ENCODE measurements around the gene GUCY1B1.
"Not testable (repeated sequence)": the region's sequence is repeated elsewhere in the genome, so short reads cannot be mapped to it uniquely, and the experiment has no call there.

The GUCY1B1 gene

DNA sequence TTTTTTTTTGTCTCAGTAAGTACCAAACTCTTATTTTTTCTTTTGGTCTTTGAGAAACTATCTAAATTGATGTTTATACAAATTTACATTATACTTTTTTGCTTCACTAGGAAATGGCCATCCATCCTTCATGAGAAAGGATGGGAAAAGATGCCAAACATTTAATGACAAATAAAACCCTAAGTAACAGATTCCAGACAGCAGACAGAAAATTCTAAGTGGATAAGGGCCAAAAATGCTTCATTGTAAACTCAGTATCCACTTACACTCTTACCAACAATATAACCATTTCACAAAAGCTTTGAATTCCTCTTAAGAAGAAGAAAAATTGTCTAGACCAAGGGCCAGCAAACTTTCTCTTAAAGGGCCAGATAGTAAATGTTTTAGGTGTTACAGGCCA lies 3.5 kb downstream of the GUCY1B1 start:
- no peak for DNase-seq

DNA sequence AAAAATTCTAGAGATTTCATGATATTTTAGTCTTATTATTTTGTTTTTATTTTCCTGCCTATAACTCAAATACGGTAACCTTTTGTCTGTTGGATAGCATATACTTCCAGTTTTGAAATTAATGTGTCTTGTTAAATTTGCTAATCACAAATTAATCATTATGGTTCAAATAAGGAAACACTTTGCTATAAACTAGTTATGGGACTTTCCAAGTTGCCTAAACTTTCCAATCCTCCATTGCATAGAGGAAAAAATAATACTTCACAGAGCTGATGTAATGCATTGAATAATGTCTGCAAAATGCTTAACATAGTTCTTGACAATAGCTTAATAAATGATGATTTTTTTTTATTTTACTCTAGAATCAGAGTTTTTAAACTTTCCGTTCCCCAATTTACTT lies 4.7 kb downstream of the GUCY1B1 start:
- no peak for DNase-seq

DNA sequence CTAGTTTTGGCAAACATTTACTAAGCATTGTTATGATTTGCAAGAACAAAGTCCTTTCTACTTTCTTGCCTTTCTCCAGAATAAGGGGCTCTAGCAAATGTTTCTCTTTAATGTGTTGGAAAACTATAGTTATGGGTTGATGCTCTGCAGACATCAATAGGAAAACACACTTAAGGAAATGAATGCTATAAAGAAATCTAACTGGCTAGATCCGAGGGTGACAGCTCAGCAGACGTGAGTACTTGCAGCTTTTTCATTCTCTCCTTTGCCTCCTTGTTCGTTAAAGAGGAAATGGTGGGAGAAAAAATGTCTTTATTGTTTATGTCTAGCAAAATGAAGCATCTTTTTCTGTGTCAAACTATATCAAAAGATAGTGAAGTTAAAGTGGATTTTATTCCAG lies 6.3 kb downstream of the GUCY1B1 start:
- DNase-seq = no peak

DNA sequence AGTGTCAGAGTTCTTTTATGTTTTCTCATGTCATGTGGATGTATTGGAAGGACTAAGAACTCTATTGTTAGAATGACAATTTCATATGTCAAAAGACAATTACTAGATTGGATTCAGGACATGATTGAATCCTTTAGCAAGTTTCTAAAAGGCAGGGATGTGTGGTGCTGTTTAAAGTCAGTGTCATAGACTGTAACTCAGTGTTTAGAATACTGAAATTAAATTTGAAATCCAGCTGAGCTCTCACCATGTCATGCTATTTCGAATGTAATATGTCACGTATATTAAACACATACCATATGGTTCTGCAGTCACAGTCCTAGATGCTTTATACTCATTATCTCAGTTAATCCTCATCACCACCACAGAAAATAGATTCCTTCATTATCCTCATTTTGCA lies 7.8 kb downstream of the GUCY1B1 start:
- DNase-seq = no peak

DNA sequence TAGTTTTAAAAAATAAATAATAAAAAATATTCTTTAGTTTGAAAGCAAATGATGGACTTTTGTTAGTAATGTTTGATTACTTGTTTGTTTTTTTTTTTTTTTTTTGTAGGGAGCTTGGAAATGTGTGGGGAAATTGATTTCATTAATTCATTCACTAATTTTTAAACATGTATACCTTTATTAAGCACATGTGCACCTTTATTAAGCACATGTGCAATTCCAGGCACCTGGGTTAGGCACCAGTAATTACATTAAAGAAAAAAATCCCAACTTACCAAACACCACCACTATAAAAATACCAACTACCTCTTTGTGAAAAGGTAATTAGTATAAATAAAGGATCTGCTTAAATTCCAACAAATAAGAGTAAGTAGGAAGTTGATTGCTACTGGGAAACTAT lies 9.5 kb downstream of the GUCY1B1 start:
- no peak for DNase-seq

DNA sequence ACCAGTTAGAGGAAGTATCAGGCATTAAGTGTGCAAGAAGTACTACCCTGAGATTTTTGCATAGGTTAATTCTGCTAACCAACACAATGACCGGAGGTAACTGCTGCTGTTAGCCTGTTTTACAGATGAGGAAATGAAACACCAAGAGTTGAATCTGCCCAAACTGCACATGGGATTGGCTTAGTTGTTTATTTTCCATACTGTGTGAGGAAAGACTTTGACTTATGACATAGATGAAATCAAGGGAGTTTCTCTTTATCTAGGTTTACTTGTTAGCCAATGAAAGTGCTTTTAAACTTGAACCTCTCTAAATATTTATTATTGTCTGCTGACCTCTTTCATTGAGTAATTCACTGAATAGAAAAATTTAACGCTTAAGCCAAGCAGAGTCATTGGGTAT lies 10.3 kb downstream of the GUCY1B1 start:
- no peak for DNase-seq

DNA sequence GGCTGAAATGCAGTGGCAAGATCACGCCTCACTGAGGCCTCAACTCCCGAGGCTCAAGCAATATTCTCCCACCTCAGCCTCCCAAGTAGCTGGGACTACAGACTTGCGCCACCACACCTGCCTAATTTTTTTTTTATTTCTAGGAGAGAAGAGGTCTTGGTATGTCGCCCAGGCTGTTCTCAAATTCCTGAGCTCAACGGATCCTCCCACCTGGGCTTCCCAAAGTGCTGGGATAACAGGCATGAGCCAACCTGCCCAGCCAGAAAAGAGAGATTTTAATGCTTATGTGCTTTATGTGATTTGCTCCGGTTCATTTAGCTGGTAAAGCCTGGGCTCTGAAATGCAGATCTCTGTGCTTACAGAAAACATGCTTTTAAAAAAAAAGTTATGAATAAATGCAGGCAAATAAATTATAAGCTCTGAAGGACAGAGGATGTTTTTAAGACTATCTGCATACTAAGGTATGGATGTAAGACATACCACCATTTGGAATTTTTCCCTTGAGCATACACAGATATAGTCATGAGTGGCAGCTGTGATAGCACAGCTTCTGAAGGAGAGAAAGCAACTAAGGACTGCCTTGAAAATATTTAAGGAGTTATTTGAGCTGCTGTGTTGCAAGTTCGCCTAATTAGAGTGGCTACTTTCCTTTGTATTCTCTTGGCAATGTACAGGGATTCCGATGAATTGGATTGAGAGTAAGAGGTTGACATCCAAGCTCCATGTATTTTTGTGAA lies 13.8 kb downstream of the GUCY1B1 start:
- no peak for DNase-seq

DNA sequence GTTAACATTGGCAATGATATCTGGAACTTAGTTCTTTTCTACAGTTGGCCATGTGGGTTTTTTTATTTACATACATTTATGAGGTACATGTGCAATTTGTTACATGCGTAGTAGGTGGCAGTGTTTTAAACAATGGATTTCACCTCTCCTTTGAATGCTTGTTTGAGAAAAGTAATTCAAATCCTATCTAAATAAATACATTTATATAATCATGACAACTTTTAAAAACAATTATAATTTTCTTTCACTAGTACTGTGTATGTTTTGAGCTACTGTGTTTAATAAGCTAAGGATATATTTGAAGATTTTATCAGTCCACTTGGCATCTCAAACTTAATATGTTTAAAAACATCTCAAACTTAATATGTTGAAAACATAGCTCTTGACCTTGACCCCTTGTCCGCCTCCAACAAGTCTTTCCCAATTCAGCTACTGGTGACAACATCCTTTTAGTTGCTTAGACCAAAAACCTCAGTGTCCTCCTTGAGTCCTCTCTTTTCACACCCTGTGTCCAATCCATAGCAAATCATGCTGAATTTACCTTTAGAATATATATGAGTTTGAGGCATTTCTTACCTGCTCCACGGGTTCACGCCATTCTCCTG lies 14.5 kb downstream of the GUCY1B1 start:
- DNase-seq = no peak

DNA sequence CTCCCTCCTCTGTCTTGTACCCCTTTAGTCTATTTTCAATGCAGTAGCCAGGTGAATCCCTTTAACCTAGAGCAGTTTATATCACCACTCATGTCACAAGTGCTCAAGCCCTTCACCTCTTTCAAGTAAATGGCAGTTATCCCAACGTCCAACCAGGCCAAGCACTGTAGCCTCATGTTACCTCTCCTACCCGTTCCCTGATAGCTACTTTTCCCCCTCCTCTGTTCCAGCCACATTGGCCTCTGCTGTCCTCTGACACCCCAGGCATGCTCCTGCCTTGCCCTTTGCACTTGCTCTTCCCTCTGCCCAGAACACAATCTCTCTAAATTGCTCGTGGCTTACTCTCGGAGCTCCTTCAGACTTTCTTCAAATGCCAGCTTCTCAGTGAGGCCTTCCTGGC lies 15.2 kb downstream of the GUCY1B1 start:
- no peak for DNase-seq

DNA sequence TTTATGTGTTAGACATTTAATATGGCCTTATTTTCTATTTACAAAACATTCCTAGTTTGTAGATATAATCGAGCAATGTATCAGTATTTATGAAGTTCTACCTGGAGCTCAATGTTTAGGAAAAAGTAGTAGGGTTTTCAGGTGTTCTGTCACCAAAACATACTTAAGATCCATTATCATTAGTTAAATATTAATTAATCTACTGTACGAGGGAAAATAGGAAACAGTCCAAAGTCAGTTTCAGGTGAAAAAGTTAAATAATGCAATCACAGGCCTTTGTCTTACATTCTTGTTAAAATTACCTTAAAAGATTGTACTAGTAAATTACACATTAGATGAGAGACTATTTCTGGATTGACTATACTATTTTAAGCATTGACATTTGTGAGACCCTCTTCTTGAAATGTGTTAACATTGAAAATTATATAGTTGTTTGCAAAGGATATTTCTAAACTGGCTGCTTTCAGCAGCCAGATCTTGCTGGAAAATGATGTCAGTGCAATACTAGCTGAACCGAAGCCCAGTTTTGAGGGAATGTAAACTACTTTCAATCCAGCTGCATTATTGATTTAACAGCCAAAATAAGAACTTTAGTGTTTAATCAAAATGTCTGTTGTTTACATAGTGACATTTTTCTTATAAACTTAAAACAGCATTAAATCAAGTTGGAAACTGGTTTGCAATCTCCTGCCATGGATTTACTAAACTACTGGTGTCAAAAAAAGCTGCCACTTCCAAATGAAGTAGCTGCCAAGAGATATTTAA lies 19.3 kb downstream of the GUCY1B1 start:
- DNase-seq = no peak

DNA sequence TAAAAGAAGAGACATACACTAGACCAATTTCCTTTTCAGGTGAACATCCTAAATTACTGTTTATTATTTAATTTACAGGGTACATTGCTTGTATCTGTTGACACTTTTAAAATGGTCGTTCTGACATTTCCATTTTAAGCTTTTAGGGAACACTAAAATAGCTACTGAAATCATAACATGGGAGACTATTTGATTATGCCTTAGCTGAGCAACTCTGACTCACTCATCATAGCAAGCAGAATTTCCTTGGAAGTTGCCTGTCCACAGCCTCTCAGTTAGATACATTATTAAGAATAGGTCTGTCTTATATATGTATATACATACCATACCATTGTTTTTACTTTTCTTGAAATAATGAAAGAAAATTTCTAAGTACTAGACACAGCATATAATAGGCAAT lies 22.0 kb downstream of the GUCY1B1 start:
- no peak for DNase-seq

DNA sequence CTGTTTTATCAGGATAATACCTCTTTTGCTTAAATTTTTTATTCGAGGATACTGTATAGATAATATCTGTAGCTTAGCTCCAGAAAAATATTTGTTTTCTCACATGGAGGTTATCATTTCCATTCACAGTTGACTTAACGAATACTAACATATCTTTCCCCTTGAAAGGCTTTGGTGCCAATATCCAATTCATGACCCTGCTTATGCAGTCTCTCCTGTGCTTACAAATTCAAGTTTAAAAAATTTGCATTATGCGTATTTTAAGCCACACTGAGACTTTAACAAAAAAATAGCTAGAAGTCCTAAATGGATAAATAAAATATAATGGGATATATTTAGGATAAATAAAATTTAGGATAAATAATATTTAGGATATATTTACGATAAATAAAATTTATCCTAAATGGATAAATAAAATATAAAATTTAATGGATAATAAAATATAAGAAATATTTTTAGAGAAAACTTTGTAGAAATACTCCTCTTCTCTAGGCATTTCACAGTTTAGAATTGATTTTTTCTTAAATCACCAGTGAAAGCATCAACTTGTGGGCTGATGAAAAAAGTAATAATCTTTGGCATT lies 22.5 kb downstream of the GUCY1B1 start:
- no peak for DNase-seq

DNA sequence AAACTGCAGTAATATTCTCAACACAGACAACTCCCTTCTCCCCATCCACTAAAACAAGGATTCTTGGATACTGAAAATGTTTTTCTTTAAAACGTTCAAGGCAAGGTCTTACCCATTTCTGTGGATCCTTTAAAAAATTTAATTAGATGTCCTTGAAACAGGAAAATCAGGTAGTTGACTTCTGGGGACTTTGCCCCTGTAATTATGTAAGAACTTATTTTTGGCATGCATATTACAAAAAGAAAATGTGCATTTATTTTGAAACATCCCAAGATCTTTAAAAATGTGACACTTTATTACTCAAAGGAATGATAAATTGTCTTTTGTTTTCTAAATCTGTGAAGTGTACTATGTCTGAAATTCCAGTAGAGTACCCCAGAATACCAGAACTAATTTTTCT lies 25.8 kb downstream of the GUCY1B1 start:
- DNase-seq = no peak

DNA sequence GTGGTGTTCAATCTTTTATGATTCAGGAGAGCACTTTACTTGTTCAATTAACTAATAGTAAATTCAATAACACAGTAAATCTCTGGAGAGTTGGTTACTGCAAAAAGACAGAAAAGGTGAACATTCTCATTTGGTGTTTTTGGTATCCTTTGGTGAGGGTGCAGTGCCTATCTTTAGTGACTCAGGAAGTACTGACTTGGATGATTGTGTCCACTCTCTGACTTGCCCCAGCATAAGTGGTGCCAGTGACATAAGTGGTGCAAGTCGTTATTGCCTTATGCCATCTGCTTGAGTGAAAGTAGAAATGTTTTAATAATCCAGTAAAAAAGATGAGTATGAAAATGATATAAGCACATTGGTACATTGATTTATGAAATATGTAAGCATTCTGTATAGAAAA lies 27.0 kb downstream of the GUCY1B1 start:
- no peak for DNase-seq

DNA sequence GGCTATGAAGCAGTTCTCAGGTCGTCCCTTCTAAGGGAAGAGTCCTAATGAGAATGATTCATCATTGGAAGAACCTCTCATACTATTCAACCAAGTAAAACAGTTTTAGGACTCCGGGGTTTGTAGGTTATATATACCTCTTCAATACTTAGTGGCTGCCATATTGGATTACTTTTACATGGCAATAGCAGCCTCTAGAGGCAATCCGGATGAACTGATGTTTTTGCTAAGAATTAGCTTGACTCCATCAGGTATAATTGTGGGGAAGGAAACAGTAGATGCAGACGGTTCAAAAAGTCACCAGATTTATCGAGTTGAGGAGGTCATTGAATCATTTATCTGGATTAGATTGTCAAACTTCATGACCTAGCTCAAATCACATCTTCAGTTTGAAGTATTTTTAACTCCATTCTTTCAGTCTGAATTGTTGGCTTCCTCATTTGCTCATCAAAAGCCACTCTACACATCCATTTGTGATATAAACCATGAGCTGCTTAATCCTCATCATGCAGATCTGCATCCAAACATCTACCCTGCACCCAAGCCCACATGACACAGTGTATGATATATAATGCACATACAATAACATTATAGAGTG lies 28.4 kb downstream of the GUCY1B1 start:
- DNase-seq = peak; percentile 15

DNA sequence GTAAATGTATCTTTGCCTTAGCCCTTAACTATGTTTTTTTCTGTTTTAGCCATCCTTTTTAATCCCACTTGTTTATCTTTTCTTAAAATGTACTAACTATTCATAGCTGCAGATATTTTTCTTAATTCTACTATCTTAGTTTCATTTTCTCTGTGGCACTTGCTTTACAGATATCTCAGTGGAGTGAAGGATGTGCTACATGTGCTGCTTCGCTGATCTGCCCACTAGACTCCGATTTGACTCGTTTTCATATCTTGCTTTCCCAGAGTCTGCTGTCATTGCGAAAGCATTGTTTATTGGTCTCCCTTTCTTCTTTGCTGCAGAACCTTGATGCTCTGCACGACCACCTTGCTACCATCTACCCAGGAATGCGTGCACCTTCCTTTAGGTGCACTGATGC lies 30.6 kb downstream of the GUCY1B1 start:
- DNase-seq = no peak

DNA sequence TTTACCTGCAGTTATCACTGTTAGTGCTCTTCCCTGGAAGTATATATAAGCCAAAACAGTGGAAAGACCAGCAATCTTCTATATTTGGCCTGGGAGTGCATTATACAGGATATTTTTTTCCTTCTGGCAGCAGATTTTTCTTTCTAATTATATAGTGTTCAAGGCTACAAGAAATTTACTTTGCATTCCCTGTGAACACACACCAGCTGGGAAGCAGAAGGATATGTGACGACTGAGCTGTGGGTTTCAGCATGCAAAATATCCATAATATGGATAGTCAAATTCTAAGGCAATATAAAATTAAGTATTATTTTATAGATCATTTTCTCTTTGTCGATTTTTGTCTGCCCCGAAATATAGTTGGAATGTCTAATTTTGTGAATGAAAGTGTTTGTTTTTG lies 31.2 kb downstream of the GUCY1B1 start:
- DNase-seq = no peak

DNA sequence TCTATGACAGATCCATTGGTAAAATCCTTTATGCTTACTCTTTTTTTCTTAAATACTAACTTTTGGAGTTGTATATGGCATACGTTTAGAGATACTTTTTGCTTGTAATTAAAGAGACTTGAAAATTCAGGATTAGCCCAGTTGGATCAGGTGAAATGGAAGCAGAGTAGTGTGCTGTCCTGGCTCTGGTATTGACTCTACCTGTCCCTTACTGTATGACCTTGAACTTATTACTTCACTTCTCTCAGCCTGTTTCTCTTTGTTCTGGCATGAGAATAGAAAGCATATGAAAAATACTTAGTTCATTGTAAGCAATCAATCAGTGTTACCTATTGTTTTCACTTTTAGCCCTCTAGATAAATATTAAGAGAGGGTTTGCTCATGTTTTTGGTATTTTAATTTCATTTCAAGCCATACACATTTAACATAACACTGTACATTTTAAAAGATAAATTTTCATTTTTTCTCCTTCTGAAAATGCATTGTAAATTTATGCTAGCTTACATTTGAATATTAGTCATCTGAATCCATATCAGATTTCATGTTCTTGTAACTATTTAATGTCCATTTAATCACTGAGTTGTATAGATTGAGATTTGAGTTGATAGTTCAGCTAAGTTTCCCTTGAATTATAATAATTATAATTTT lies 35.9 kb downstream of the GUCY1B1 start:
- DNase-seq = no peak

DNA sequence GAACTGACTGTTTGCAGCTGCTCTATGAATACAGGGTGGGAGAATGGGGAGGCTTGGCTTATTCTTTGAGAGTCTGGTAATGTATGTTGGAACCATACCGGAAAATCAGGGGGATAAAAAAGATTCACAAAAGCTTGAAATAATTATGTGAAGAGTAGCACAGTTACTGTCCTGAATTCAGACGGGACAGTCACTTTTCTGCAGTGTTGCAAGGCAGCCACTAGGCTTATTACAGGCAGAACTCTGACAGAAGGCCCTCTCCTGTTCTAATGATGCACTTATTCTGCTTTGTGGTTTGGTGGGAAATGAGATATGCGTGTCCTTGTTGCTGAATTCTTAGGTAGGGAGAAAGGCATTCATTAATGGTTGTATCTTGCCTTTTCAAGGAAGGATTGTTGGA lies 37.2 kb downstream of the GUCY1B1 start:
- DNase-seq = no peak

DNA sequence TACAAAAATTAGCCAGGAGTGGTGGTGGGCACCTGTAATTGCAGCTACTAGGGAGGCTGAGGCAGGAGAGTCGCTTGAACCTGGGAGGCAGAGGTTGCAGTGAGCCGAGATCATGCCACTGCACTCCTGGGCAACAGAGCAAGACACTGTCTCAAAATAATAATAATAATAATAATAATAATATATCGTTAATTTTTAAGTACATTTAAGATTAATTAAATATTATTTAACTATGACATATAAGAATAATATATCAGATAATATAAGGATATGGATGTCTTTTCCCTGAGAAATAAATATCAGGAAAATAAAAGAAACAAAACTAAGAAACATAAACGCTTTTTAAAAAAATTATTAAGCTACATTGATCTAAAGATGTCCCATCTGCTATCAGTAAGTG lies 38.8 kb downstream of the GUCY1B1 start:
- DNase-seq = not testable (repeated sequence)

DNA sequence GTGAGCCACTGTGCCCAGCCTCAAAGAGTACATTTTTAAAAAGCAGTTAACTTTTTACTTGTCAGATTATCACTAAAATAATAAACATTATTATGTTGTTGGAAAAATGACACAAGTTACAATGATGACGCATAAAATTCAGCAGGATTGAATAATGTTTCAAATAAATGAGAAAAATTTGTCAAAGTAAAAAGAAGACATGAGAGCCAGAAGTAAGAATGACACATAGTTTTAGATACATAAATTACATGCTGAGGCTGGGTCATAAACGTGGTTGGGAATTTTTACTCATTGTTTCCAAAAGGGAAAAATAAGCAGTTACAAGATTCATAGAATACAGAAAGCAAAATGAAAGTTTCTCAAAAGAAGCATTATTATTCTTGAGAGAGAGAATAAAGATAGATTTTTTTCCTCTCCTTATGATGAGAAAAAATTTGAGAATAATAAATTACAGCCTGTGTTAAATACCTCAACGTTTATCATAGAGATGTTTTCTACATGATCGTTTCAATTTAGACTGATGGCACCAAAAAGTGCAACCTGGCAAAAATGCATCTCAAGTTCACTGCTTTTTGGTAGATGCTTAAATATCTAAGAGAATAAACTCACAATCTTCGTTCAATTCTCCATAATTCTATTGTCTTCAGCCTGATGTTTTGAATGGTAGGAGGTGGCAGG lies 40.4 kb downstream of the GUCY1B1 start:
- no peak for DNase-seq

DNA sequence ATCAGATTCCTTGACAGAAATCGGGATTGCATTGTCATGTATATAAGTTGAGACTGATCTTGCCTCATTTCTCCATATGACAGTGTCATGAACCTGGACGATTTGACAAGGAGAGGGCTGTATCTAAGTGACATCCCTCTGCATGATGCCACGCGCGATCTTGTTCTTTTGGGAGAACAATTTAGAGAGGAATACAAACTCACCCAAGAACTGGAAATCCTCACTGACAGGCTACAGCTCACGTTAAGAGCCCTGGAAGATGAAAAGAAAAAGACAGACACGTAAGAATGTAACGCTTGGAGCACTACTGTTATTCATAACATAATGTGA lies 40.9 kb downstream of the GUCY1B1 start:
- DNase-seq = no peak
